ENCODE measurements around the gene JARID2.

- TF ChIP-seq TAF1 (IDR thresholded peaks at IDR 0.05; ENCODE audit: low read depth, low read length) (no peak), POLR2AphosphoS5 (IDR thresholded peaks at IDR 0.05; ENCODE audit: low read depth, low read length) (no peak)
These were observed 219.3 kb downstream of the JARID2 start for GRCh38 chr6:15465212-15465611.
